K562 (cell line): Measurements from ENCODE around the gene PDLIM4. TPM values are rescaled to one million over a fixed set of nuclear protein-coding genes. Genes with fewer than 3 reads are reported as not detected.

Experiments
- ATAC-seq: fragments of 200-7000 bp; cut with Tn5 transposase; 3 replicates; pipeline ENCODE4 v1.9.1; 2020; ENCODE audit warnings: moderate library complexity
- BruUV-seq: library from RNA; stranded (reverse); fragments of 400-500 nt; replicated peaks from 2 replicates; lab custom pipeline; 2021; lab: Mats Ljungman, UMichigan
- CTCF ChIA-PET: fragments of 300-600 bp; formaldehyde crosslinking; extraction: SDS; loops from one replicate; lab custom pipeline; 2021; ENCODE audit warnings: low intra/inter-chr PET ratio; lab: Yijun Ruan, JAX
- POLR2A ChIA-PET: fragments of 300-600, 350-650 bp; sonication (Branson Sonifier 250); formaldehyde crosslinking; extraction: SDS; loops from one replicate; lab custom pipeline; 2021; ENCODE audit warnings: antibody characterized with exemption, inconsistent platforms; lab: Yijun Ruan, JAX
- DNase-seq, 4 experiments: peaks; one replicate each; pipeline versions ENCODE4 v3.0.0 to v3.0.0-alpha.2; 2011 to 2018; ENCODE audit warnings: low spot score in 3 of 4, mixed read lengths in 3 of 4; ENCODE audit errors: extremely low read depth in 1 of 4
- FAIRE-seq: peaks from 2 replicates; lab custom pipeline; 2011; peaks lifted over from hg19 to GRCh38; lab: Jason Lieb, UNC
- H2AFZ ChIP-seq: 2 replicates; pipeline ENCODE4 v1.6.0; 2011; ENCODE audit warnings: low read depth, low read length, control low read depth, inconsistent platforms
- H3K27ac ChIP-seq: fragments of 200-600 bp; 3 replicates; pipeline ENCODE4 v1.8.0; 2011; ENCODE audit warnings: low read depth, mild to moderate bottlenecking, control low read depth, inconsistent platforms, low read length, moderate library complexity, mixed read lengths; ENCODE audit errors: extremely low read depth
- H3K27me3 ChIP-seq, 2 experiments: fragments of 300-600 bp in 1 of 2; 2 replicates in 1 of 2; 3 replicates in 1 of 2; pipeline versions ENCODE4 v1.6.0 to v1.8.0; 2011; ENCODE audit warnings: inconsistent platforms in 2 of 2, low read length in 2 of 2, mild to moderate bottlenecking in 1 of 2, mixed read lengths in 1 of 2, moderate library complexity in 1 of 2; ENCODE audit not compliant: control insufficient read depth in 2 of 2, insufficient read depth in 2 of 2
- H3K36me3 ChIP-seq: fragments of 300-600 bp; 3 replicates; pipeline ENCODE4 v1.8.0; 2011; ENCODE audit warnings: mild to moderate bottlenecking, low read length, inconsistent platforms; ENCODE audit not compliant: control insufficient read depth, insufficient read depth
- H3K4me1 ChIP-seq, 2 experiments: fragments of 200-600 bp in 1 of 2; replicated peaks in 1 of 2; 2 replicates in 1 of 2; 3 replicates in 1 of 2; pipeline versions ENCODE4 v1.5.1 to v1.8.0; 2011; ENCODE audit warnings: inconsistent platforms in 2 of 2, low read length in 2 of 2, mild to moderate bottlenecking in 1 of 2, mixed read lengths in 1 of 2, moderate library complexity in 1 of 2; ENCODE audit not compliant: control insufficient read depth in 2 of 2, insufficient read depth in 2 of 2
- H3K4me2 ChIP-seq: 2 replicates; pipeline ENCODE4 v1.6.1; 2011; ENCODE audit warnings: low read length, control low read depth, inconsistent platforms, mixed read lengths; ENCODE audit not compliant: insufficient read depth
- H3K4me3 ChIP-seq: fragments of 200-600 bp; sonication (generic), shearing (Covaris generic); 2 replicates; pipeline ENCODE4 v1.5.1; 2016; ENCODE audit warnings: control low read depth, inconsistent platforms
- H3K79me2 ChIP-seq: fragments of 200-600 bp; 3 replicates; pipeline ENCODE4 v1.8.0; 2011; ENCODE audit warnings: low read length, inconsistent platforms; ENCODE audit not compliant: control insufficient read depth, insufficient read depth
- H3K9ac ChIP-seq, 2 experiments: 2 replicates each; pipeline versions ENCODE4 v1.6.0 to v1.6.1; 2011; ENCODE audit warnings: low read depth in 2 of 2, low read length in 2 of 2, control low read depth in 1 of 2, inconsistent platforms in 1 of 2, mild to moderate bottlenecking in 1 of 2, mixed read lengths in 1 of 2; ENCODE audit not compliant: insufficient read depth in 1 of 2
- H3K9me1 ChIP-seq: one replicate; pipeline ENCODE4 v1.6.0; 2011; ENCODE audit warnings: inconsistent platforms, mild to moderate bottlenecking, low read length, moderate library complexity; ENCODE audit not compliant: control insufficient read depth, insufficient read depth
- H3K9me3 ChIP-seq: replicated peaks from 2 replicates; pipeline ENCODE4 v1.5.1; 2011; ENCODE audit warnings: low read depth, low read length, inconsistent platforms; ENCODE audit not compliant: control insufficient read depth, insufficient read depth
- H4K20me1 ChIP-seq: replicated peaks from 2 replicates; pipeline ENCODE4 v1.6.1; 2011; ENCODE audit warnings: low read length, inconsistent platforms, mixed read lengths; ENCODE audit not compliant: control insufficient read depth, insufficient read depth
- CCNT2 ChIP-seq: IDR thresholded peaks from 2 replicates; pipeline ENCODE4 v1.6.1; 2011; ENCODE audit warnings: borderline replicate concordance, low read depth, mild to moderate bottlenecking, moderate library complexity, mixed read lengths, low read length; ENCODE audit not compliant: insufficient read length; ENCODE audit errors: extremely low read depth
- CHD7 ChIP-seq: fragments of 200-600 bp; sonication (generic); IDR thresholded peaks from one replicate; pipeline ENCODE4 v1.6.1; 2012; ENCODE audit warnings: mild to moderate bottlenecking, low read depth, low read length, inconsistent platforms
- HBP1 ChIP-seq: fragments of 450-650 bp; formaldehyde crosslinking; IDR thresholded peaks from 2 replicates; pipeline ENCODE4 v1.4.0; 2022; ENCODE audit warnings: missing genetic modification characterization
- MYBL2 ChIP-seq, 2 experiments: fragments of 450-650 bp in 1 of 2; sonication (generic) in 1 of 2; formaldehyde crosslinking in 1 of 2; IDR thresholded peaks; 2 replicates each; pipeline versions ENCODE4 v1.6.1 to v1.8.1; 2017 to 2022; ENCODE audit warnings: borderline replicate concordance in 1 of 2, inconsistent platforms in 1 of 2, low read depth in 1 of 2, mild to moderate bottlenecking in 1 of 2, missing genetic modification reagents in 1 of 2, moderate library complexity in 1 of 2
- ZFP36 ChIP-seq: fragments of 150-350 bp; IDR thresholded peaks from 2 replicates; pipeline ENCODE4 v1.6.1; 2018; ENCODE audit warnings: low read length, low read depth; ENCODE audit not compliant: partially characterized antibody
- WGBS: fragments of 100-300 bp; shearing (Covaris generic); methylation state at CpG from one replicate; pipeline ENCODE4 v1.1.6; 2016; ENCODE audit warnings: low coverage, mixed read lengths; ENCODE audit not compliant: insufficient coverage; ENCODE audit errors: missing lambda C conversion rate; 5-methylcytosine and 5-hydroxymethylcytosine counted together
- in situ Hi-C: fragments of 300-500 bp; cut with MboI; formaldehyde crosslinking; loops from 4 replicates; pipeline ENCODE4 v1.15.0; 2018; ENCODE audit warnings: inconsistent platforms, mixed read lengths
- intact Hi-C: fragments of 100-400 bp; cut with micrococcal nuclease; formaldehyde crosslinking; loops from 2 replicates; pipeline ENCODE4 v1.14.2; 2022
- polyA plus RNA-seq, 8 experiments: library from polyadenylated mRNA; depleted of rRNA in 4 of 8; stranded (reverse) in 5 of 8; unstranded in 3 of 8; fragments of >200 nt; fragmentation: Nextera tagmentation in 2 of 8; fragmentation: Illumina TruSeq in 1 of 8; extraction: Ambion mirVana in 2 of 8; extraction: Trizol in 1 of 8; gene quantifications; 2 replicates each; pipeline versions ENCODE4 v1.2.1 to v1.2.3, GENCODE V29; 2011 to 2014; ENCODE audit warnings: inconsistent platforms in 1 of 8, missing spikeins in 1 of 8
- total RNA-seq, 7 experiments: library from RNA; depleted of rRNA in 6 of 7; stranded (reverse); fragments of >200 nt in 6 of 7; fragmentation: Illumina TruSeq in 2 of 7; extraction: Trizol in 2 of 7; gene quantifications; 2 replicates each; pipeline versions ENCODE4 v1.2.1 to v1.2.3, GENCODE V29; 2011 to 2021; ENCODE audit warnings: low replicate concordance in 1 of 7

Gene PDLIM4
- total and polyA plus RNA-seq, 9 of the 15 experiments (the other 6 are each of a cell fraction or from before 2014, with no cell fraction given) = 0.28 to 32.8 (median 13.1) TPM

GRCh38 chr5:132256783-132257130, 739 bp upstream of the PDLIM4 start:
- Histone ChIP-seq H3K9me3 (no peaks in the 10 kb centered on the region; the same call in 1 of the 2 replicates), H3K36me3 (peaks cover 10% of the 10 kb centered on the region; the same call in 2 of the 3 replicates), H3K9me1 (no peaks in the 10 kb centered on the region), H3K9ac (peak overlapping the region; percentile 31 to 81; a peak in 3 of 4 replicates), H3K79me2 (peaks cover 36% of the 10 kb centered on the region), H2AFZ (peak overlapping the region; percentile 87), H3K27me3 (no peaks in the 10 kb centered on the region), H3K4me1 (peaks cover 33 to 49% of the 10 kb centered on the region in 2 experiments), H3K4me2 (0 out of 2 replicates have a peak overlapping the region, but pooled peaks have one; percentile 15), H3K4me3 (0 out of 2 replicates have a peak overlapping the region, but pooled peaks have one; percentile 63)
- intact Hi-C loops (no loop called here), in situ Hi-C loops (no loop called here)
- no peak for DNase-seq
- 76% methylated on average over 6 of the region's 6 CpGs for WGBS
- ChIA-PET POLR2A (interaction anchor here (0.8 kb wide), 1 partner anchor 49 kb away, joined by 5 read pairs; no protein-coding TSS in a partner anchor), CTCF (no interaction called here)
- BruUV-seq = no TSS peak
- no peak for TF ChIP-seq HBP1 (CRISPR knock-in tag)
- no peak for TF ChIP-seq MYBL2 (IDR thresholded peaks at IDR 0.05; ENCODE audit: low read depth)
- TF ChIP-seq MYBL2 (CRISPR knock-in tag; IDR thresholded peaks at IDR 0.05; ENCODE audit: borderline replicate concordance) = no peak
- no peak for TF ChIP-seq CCNT2
- TF ChIP-seq ZFP36 = peak; percentile 85
- no peak for TF ChIP-seq CHD7
- TF ChIP-seq, all 486 proteins: peak for 1
- FAIRE-seq (no peak), ATAC-seq (no peak)
- Histone ChIP-seq H4K20me1 (0 out of 2 replicates have a peak, but pooled peaks cover 4% of the 10 kb centered on the region), H3K27ac (peak overlapping the region; percentile 9; the same call in 1 of the 3 replicates)
